Neural cell (in vitro differentiated cells): ENCODE measurements around the gene ADAMTS19. TPM values are rescaled to one million over a fixed set of nuclear protein-coding genes. Genes with fewer than 3 reads are reported as not detected.

ENCODE experiments used
- H2AFZ ChIP-seq: fragments of 200-600, 300-800 bp; sonication (generic), shearing (Covaris generic); 2 replicates; pipeline ENCODE4 v1.6.0; 2014; ENCODE audit warnings: low read depth, mild to moderate bottlenecking, antibody characterized with exemption, low read length, moderate library complexity
- H3F3A ChIP-seq: fragments of 200-600 bp; shearing (Covaris generic); 2 replicates; pipeline ENCODE4 v1.6.1; 2016; ENCODE audit warnings: mild to moderate bottlenecking, moderate library complexity, mixed read lengths, antibody characterized with exemption, low read length; ENCODE audit not compliant: insufficient read depth, poor library complexity, severe bottlenecking
- H3K27ac ChIP-seq: fragments of 200-600, 300-800 bp; sonication (generic), shearing (Covaris generic); 2 replicates; pipeline ENCODE4 v1.5.1; 2014; ENCODE audit warnings: mild to moderate bottlenecking, low read length, moderate library complexity
- H3K27me3 ChIP-seq: fragments of 300-800, 200-600 bp; sonication (generic), shearing (Covaris generic); 2 replicates; pipeline ENCODE4 v1.6.0; 2014; ENCODE audit warnings: mild to moderate bottlenecking, low read depth, low read length, moderate library complexity; ENCODE audit not compliant: insufficient read depth
- H3K36me3 ChIP-seq: fragments of 300-800, 200-600 bp; sonication (generic), shearing (Covaris generic); 2 replicates; pipeline ENCODE4 v1.5.1; 2014; ENCODE audit warnings: mild to moderate bottlenecking, antibody characterized with exemption, low read length, moderate library complexity; ENCODE audit not compliant: insufficient read depth
- H3K4me2 ChIP-seq: fragments of 300-800, 200-600 bp; sonication (generic), shearing (Covaris generic); 2 replicates; pipeline ENCODE4 v1.6.0; 2014; ENCODE audit warnings: mild to moderate bottlenecking, low read length
- H3K4me3 ChIP-seq: fragments of 300-800, 200-600 bp; sonication (generic), shearing (Covaris generic); 2 replicates; pipeline ENCODE4 v1.5.1; 2014; ENCODE audit warnings: mild to moderate bottlenecking, low read length, moderate library complexity
- H3K79me2 ChIP-seq: fragments of 200-600 bp; shearing (Covaris generic); replicated peaks from 2 replicates; pipeline ENCODE4 v1.6.0; 2014; ENCODE audit warnings: mild to moderate bottlenecking, low read length, moderate library complexity; ENCODE audit not compliant: insufficient read depth
- H3K9ac ChIP-seq: fragments of 300-800, 200-600 bp; sonication (generic), shearing (Covaris generic); 2 replicates; pipeline ENCODE4 v1.6.1; 2016; ENCODE audit warnings: mild to moderate bottlenecking, low read length, mixed read lengths
- H3K9me2 ChIP-seq: fragments of 200-600 bp; shearing (Covaris generic); 2 replicates; pipeline ENCODE4 v1.6.1; 2016; ENCODE audit warnings: mild to moderate bottlenecking, low read length, mixed read lengths; ENCODE audit not compliant: insufficient read depth
- H3K9me3 ChIP-seq: fragments of 200-600, 300-800 bp; sonication (generic), shearing (Covaris generic); 2 replicates; pipeline ENCODE4 v1.6.1; 2016; ENCODE audit warnings: mild to moderate bottlenecking, mixed run types, low read length, moderate library complexity, mixed read lengths
- H4K20me1 ChIP-seq: fragments of 200-600 bp; shearing (Covaris generic); 2 replicates; pipeline ENCODE4 v1.6.1; 2016; ENCODE audit warnings: mild to moderate bottlenecking, mixed run types; ENCODE audit not compliant: insufficient read depth
- EP300 ChIP-seq: fragments of 450-650 bp; conservative IDR thresholded peaks from 2 replicates; pipeline ENCODE4 v1.6.1; 2014; ENCODE audit warnings: antibody characterized with exemption, mild to moderate bottlenecking, moderate library complexity; ENCODE audit not compliant: poor library complexity, severe bottlenecking
- MXI1 ChIP-seq: fragments of 450-650 bp; conservative IDR thresholded peaks from 2 replicates; pipeline ENCODE4 v1.6.1; 2014; ENCODE audit warnings: antibody characterized with exemption, mild to moderate bottlenecking; ENCODE audit not compliant: poor library complexity, severe bottlenecking
- POLR2AphosphoS5 ChIP-seq: IDR thresholded peaks from 2 replicates; pipeline ENCODE4 v1.6.1; 2012
- RAD21 ChIP-seq: fragments of 450-650 bp; conservative IDR thresholded peaks from 2 replicates; pipeline ENCODE4 v1.6.1; 2014; ENCODE audit warnings: antibody characterized with exemption, mild to moderate bottlenecking, moderate library complexity
- SMC3 ChIP-seq: fragments of 450-650 bp; conservative IDR thresholded peaks from 2 replicates; pipeline ENCODE4 v1.6.1; 2014; ENCODE audit warnings: antibody characterized with exemption, mild to moderate bottlenecking, moderate library complexity; ENCODE audit not compliant: poor library complexity
- TAF1 ChIP-seq: IDR thresholded peaks from 2 replicates; pipeline ENCODE4 v1.6.1; 2012; ENCODE audit warnings: low read depth
- polyA plus RNA-seq: library from polyadenylated mRNA; depleted of rRNA; stranded (reverse); fragments of >200 nt; gene quantifications from 2 replicates; pipeline ENCODE4 v1.2.3, GENCODE V29; 2014
- TF ChIP-seq, protein P1 (sequence below): fragments of 450-650 bp; IDR thresholded peaks from 2 replicates; pipeline ENCODE4 v1.5.1; 2014; ENCODE audit warnings: antibody characterized with exemption, mild to moderate bottlenecking, moderate library complexity; ENCODE audit not compliant: poor library complexity, severe bottlenecking
- TF ChIP-seq, protein P2 (sequence below): IDR thresholded peaks from 2 replicates; pipeline ENCODE4 v1.6.1; 2012; ENCODE audit warnings: borderline replicate concordance

The ADAMTS19 gene
- polyA plus RNA-seq, 1 donor from 2014 or later: 0.12 TPM

DNA sequence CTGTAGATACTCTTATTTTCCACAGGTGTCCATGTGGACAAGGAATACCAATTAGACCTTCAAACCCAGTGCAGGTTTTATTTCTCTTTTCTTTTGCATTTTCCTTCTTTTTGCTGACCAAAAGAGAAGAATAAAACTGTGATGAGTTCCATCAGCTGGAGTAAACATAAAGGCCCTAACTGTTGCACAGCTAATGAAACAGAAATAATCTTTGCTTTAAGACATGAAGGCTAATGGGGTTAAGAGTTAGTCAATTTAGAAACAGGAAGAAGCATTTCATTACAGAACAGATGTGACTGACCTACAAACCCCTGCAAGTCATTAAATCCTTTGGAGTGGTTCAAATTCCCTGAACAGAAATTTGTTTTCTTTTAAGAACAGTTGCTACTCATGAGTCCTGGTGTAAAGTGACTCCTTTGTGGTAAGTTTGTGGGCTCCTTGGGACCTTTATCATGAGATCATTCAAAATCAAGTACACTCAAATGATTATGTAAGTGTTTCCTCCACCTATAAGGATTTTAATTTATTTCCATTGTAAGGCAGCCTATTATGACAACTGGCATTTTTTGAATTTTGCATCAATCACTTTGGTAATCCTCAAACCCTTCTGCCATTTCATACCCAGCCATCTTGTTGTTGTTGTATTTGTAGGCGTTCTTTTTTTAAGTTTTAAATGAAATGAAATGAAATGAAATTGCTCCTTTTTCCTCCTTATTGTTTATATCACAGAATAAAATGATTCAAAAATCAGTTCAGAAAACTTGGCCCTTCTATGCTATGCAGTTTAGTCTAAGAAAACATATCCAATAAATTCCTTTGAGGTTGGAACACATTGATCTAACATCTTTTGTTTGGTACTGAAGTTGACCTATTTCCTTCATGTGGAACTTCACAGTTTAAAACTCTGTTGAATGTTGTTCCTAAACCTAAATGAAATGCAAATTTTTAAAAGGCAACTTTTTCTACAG, 289.1 kb downstream of the ADAMTS19 start:
- no peak overlapping the region for H3K9ac ChIP-seq
- H3K27ac ChIP-seq: no peak overlapping the region
- no peaks in the 10 kb centered on the region for H3K9me3 ChIP-seq
- no peaks in the 10 kb centered on the region for H3K9me2 ChIP-seq
- no peaks in the 10 kb centered on the region for H4K20me1 ChIP-seq
- H2AFZ ChIP-seq: no peak overlapping the region
- H3K4me2 ChIP-seq: no peak overlapping the region
- no peaks in the 10 kb centered on the region for H3F3A ChIP-seq
- no peaks in the 10 kb centered on the region for H3K27me3 ChIP-seq
- no peaks in the 10 kb centered on the region for H3K36me3 ChIP-seq
- H3K4me3 ChIP-seq: no peak overlapping the region
- no peaks in the 10 kb centered on the region for H3K79me2 ChIP-seq
- no peak for TF ChIP-seq TAF1
- TF ChIP-seq POLR2AphosphoS5: no peak
- no peak for TF ChIP-seq MXI1
- TF ChIP-seq RAD21: no peak
- no peak for TF ChIP-seq SMC3

DNA sequence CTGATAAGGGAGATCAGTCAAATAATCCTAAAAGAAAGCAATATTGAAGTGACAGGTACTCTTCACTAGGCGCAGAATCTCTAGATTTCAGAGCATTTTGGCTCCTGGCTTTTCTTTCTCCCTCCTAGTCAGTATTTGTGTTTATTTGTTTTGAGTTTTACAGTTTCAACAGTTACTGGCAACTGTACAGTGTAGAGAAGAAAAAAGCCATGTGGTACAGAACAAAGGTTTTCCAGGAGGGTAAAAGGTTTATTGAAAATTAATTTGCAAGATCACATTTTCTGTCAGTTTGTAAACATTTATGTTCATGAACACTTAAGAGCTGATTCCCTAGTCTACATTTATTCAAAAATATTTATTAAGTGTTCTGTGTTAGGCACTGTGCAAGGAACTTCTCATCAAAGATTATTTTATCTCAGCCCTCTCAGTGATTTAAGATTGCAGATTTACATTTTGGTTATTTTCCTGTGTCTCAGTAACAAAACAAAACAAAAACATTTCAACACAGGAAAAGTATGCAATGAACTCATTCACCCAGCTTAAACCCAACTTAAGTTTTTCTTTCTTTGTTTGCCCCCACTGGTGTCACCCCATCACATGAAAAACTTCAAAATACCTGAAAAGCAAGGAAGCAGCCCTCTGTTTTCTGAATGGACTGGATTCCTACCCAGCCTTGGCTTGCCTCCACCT, 300.7 kb downstream of the ADAMTS19 start:
- Histone ChIP-seq H4K20me1 (no peaks in the 10 kb centered on the region), H2AFZ (no peak overlapping the region), H3K4me3 (no peak overlapping the region), H3K9ac (no peak overlapping the region), H3K36me3 (no peaks in the 10 kb centered on the region), H3K9me2 (no peaks in the 10 kb centered on the region), H3K27me3 (no peaks in the 10 kb centered on the region), H3F3A (no peaks in the 10 kb centered on the region), H3K9me3 (no peaks in the 10 kb centered on the region), H3K79me2 (no peaks in the 10 kb centered on the region), H3K27ac (no peak overlapping the region), H3K4me2 (no peak overlapping the region)
- TF ChIP-seq TAF1 (no peak), MXI1 (no peak), POLR2AphosphoS5 (no peak), SMC3 (no peak)
- TF ChIP-seq, protein P1, sequence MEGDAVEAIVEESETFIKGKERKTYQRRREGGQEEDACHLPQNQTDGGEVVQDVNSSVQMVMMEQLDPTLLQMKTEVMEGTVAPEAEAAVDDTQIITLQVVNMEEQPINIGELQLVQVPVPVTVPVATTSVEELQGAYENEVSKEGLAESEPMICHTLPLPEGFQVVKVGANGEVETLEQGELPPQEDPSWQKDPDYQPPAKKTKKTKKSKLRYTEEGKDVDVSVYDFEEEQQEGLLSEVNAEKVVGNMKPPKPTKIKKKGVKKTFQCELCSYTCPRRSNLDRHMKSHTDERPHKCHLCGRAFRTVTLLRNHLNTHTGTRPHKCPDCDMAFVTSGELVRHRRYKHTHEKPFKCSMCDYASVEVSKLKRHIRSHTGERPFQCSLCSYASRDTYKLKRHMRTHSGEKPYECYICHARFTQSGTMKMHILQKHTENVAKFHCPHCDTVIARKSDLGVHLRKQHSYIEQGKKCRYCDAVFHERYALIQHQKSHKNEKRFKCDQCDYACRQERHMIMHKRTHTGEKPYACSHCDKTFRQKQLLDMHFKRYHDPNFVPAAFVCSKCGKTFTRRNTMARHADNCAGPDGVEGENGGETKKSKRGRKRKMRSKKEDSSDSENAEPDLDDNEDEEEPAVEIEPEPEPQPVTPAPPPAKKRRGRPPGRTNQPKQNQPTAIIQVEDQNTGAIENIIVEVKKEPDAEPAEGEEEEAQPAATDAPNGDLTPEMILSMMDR: no peak

DNA sequence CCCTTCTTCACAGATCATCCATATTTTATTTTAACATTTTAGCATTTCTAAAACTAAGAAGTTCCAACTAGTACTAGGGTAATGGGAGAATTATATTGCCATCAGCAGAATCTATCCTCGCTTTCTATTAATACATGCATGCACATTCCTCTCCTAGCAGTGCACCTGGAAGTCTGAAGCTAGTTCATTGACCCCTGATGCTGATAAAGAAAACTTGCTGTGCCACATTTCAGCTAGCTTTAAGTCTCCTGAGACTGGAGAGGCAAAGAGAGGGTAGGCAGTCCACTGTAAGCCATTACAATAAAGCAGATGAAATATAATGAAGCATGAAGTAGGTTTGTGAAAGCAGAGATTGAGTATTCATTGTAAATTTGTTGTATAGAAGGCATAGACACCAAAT, 303.6 kb downstream of the ADAMTS19 start:
- no peaks in the 10 kb centered on the region for H3K79me2 ChIP-seq
- H3K27me3 ChIP-seq: no peaks in the 10 kb centered on the region
- no peaks in the 10 kb centered on the region for H3F3A ChIP-seq
- H3K27ac ChIP-seq: no peak overlapping the region
- no peaks in the 10 kb centered on the region for H3K9me3 ChIP-seq
- no peak overlapping the region for H3K9ac ChIP-seq
- H3K9me2 ChIP-seq: no peaks in the 10 kb centered on the region
- no peak overlapping the region for H3K4me2 ChIP-seq
- H3K4me3 ChIP-seq: no peak overlapping the region
- H3K36me3 ChIP-seq: no peaks in the 10 kb centered on the region
- H2AFZ ChIP-seq: no peak overlapping the region
- TF ChIP-seq RAD21 (no peak), EP300 (no peak), TAF1 (no peak), SMC3 (no peak), POLR2AphosphoS5 (no peak)
- TF ChIP-seq, protein P2, sequence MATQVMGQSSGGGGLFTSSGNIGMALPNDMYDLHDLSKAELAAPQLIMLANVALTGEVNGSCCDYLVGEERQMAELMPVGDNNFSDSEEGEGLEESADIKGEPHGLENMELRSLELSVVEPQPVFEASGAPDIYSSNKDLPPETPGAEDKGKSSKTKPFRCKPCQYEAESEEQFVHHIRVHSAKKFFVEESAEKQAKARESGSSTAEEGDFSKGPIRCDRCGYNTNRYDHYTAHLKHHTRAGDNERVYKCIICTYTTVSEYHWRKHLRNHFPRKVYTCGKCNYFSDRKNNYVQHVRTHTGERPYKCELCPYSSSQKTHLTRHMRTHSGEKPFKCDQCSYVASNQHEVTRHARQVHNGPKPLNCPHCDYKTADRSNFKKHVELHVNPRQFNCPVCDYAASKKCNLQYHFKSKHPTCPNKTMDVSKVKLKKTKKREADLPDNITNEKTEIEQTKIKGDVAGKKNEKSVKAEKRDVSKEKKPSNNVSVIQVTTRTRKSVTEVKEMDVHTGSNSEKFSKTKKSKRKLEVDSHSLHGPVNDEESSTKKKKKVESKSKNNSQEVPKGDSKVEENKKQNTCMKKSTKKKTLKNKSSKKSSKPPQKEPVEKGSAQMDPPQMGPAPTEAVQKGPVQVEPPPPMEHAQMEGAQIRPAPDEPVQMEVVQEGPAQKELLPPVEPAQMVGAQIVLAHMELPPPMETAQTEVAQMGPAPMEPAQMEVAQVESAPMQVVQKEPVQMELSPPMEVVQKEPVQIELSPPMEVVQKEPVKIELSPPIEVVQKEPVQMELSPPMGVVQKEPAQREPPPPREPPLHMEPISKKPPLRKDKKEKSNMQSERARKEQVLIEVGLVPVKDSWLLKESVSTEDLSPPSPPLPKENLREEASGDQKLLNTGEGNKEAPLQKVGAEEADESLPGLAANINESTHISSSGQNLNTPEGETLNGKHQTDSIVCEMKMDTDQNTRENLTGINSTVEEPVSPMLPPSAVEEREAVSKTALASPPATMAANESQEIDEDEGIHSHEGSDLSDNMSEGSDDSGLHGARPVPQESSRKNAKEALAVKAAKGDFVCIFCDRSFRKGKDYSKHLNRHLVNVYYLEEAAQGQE: no peak
- TF ChIP-seq, protein P1: no peak
- no peaks in the 10 kb centered on the region for H4K20me1 ChIP-seq
